GM12892 (cell line): Measurements from ENCODE around the gene TRPC6.

ENCODE experiments used
- POLR2A ChIP-seq: IDR thresholded peaks from 2 replicates; pipeline ENCODE4 v1.6.1; 2011; ENCODE audit warnings: low read depth, low read length, control low read depth
- POLR2AphosphoS5 ChIP-seq: IDR thresholded peaks from 2 replicates; pipeline ENCODE4 v1.6.1; 2011; ENCODE audit warnings: low read depth, low read length, control low read depth

- TF ChIP-seq POLR2A = no peak
- TF ChIP-seq POLR2AphosphoS5 = no peak
Observed at GRCh38 chr11:101528541-101528940, 55.3 kb downstream of the TRPC6 start.
